ENCODE data around the gene MARCHF10. TPM values are rescaled to one million over a fixed set of nuclear protein-coding genes. Genes with fewer than 3 reads are reported as not detected.

Gene MARCHF10
- polyA plus RNA-seq, 1 experiment: 0.43 TPM

DNA sequence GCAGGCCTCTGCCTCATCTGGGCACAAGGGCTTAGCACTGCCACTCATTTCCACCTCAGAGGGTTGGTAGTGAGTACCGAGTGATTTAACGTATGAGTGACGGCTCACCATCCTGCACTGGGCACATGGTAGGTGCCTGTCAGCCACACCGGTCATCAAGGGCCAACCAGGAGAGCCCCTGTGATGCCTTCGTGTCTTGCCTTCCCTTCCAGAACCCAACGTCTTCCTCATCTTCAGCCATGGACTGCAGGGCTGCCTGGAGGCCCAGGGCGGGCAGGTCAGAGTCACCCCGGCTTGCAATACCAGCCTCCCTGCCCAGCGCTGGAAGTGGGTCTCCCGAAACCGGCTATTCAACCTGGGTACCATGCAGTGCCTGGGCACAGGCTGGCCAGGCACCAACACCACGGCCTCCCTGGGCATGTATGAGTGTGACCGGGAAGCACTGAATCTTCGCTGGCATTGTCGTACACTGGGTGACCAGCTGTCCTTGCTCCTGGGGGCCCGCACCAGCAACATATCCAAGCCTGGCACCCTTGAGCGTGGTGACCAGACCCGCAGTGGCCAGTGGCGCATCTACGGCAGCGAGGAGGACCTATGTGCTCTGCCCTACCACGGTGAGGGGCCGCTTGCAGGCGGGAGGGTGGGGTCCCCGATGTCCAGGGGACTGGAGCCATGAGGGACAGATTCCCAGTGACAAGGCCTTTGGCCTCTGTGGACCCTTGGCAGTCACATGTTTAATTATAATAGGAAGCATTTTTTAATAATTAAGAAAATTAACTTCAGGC, 143.6 kb downstream of the MARCHF10 start:
- no peaks in the 10 kb centered on the region for H3K27me3 ChIP-seq (ENCODE audit: control insufficient read depth, insufficient read depth, low read length)
- DNase-seq (ENCODE audit: low read depth): no peak
- no peak overlapping the region for H3K4me3 ChIP-seq (ENCODE audit: low read depth, low read length)
- TF ChIP-seq, protein P1, sequence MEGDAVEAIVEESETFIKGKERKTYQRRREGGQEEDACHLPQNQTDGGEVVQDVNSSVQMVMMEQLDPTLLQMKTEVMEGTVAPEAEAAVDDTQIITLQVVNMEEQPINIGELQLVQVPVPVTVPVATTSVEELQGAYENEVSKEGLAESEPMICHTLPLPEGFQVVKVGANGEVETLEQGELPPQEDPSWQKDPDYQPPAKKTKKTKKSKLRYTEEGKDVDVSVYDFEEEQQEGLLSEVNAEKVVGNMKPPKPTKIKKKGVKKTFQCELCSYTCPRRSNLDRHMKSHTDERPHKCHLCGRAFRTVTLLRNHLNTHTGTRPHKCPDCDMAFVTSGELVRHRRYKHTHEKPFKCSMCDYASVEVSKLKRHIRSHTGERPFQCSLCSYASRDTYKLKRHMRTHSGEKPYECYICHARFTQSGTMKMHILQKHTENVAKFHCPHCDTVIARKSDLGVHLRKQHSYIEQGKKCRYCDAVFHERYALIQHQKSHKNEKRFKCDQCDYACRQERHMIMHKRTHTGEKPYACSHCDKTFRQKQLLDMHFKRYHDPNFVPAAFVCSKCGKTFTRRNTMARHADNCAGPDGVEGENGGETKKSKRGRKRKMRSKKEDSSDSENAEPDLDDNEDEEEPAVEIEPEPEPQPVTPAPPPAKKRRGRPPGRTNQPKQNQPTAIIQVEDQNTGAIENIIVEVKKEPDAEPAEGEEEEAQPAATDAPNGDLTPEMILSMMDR (IDR thresholded peaks at IDR 0.05; ENCODE audit: insufficient read depth, low read depth, low read length): no peak
- POLR2A ChIA-PET: no interaction called here
- CTCF ChIA-PET: no interaction called here
- peaks cover 34% of the 10 kb centered on the region for H3K36me3 ChIP-seq (ENCODE audit: control insufficient read depth, insufficient read depth, low read length)

DNA sequence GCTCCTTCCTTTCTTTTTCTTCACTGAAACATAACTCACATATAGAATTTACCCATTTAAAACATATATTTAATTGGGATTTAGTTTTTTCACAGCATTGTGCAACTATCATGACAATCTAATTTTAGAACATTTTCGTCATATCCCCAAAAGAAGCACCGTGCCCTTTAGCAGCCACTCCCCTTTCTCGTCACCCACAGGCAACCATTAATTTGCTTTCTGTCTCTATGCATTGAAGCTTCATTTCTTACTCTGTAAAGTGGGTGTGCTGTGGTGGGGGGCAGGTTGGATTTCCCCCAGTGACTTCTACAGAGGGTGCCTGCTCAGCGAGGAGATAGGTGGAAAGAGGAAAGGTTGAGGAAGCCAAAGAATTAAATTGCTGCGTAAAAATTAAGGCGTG, 144.8 kb downstream of the MARCHF10 start:
- ChIA-PET POLR2A (no interaction called here), CTCF (interaction anchor here (2.3 kb wide), 1 partner anchor 9 kb away, joined by 7 read pairs; no protein-coding TSS in a partner anchor)
- TF ChIP-seq, protein P1 (IDR thresholded peaks at IDR 0.05; ENCODE audit: insufficient read depth, low read depth, low read length): no peak
- Histone ChIP-seq H3K27me3 (ENCODE audit: control insufficient read depth, insufficient read depth, low read length) (no peaks in the 10 kb centered on the region), H3K4me3 (ENCODE audit: low read depth, low read length) (no peak overlapping the region), H3K36me3 (ENCODE audit: control insufficient read depth, insufficient read depth, low read length) (peaks cover 28% of the 10 kb centered on the region)
- no peak for DNase-seq (ENCODE audit: low read depth)

- DNase-seq (ENCODE audit: low read depth): no peak
- H3K27me3 ChIP-seq (ENCODE audit: control insufficient read depth, insufficient read depth, low read length): no peaks in the 10 kb centered on the region
- peaks cover 31% of the 10 kb centered on the region for H3K36me3 ChIP-seq (ENCODE audit: control insufficient read depth, insufficient read depth, low read length)
- TF ChIP-seq, protein P1 (IDR thresholded peaks at IDR 0.05; ENCODE audit: insufficient read depth, low read depth, low read length): no peak
- CTCF ChIA-PET: interaction anchor here (2.3 kb wide), 1 partner anchor 9 kb away, joined by 7 read pairs; no protein-coding TSS in a partner anchor
- no peak overlapping the region for H3K4me3 ChIP-seq (ENCODE audit: low read depth, low read length)
- POLR2A ChIA-PET: no interaction called here
These were observed 145.3 kb downstream of the MARCHF10 start for GRCh38 chr17:62662855-62663254.

GRCh38 chr17:62661337-62661736, 146.8 kb downstream of the MARCHF10 start:
- Histone ChIP-seq H3K4me3 (ENCODE audit: low read depth, low read length) (no peak overlapping the region), H3K36me3 (ENCODE audit: control insufficient read depth, insufficient read depth, low read length) (peaks cover 22% of the 10 kb centered on the region), H3K27me3 (ENCODE audit: control insufficient read depth, insufficient read depth, low read length) (no peaks in the 10 kb centered on the region)
- TF ChIP-seq, protein P1 (IDR thresholded peaks at IDR 0.05; ENCODE audit: insufficient read depth, low read depth, low read length): no peak
- ChIA-PET POLR2A (no interaction called here), CTCF (interaction anchor here (2.3 kb wide), 1 partner anchor 11 kb away, joined by 7 read pairs; no protein-coding TSS in a partner anchor)
- DNase-seq (ENCODE audit: low read depth): no peak

DNA sequence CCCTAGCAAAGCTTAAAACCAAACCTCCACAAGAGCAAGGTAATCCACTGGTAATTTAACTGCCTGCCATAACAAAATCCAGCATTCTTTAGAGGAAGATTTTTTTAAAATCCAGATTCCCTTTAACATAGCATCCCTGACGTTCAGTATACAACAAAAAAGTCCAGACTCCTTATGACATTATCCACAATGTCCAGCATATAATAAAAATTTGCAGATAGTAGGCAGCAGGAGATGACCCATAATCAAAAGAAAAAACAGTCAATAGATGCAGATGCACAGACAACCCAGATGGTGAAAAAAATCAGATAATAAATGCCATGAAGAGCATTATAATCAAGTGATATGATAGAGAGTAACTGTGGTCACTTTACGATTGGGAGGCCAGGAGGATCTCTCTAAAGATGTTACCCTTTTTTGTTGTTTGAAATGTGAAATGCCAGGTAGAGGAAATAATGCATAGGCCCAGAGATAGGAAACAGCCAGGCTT, 147.4 kb downstream of the MARCHF10 start:
- TF ChIP-seq, protein P1 (IDR thresholded peaks at IDR 0.05; ENCODE audit: insufficient read depth, low read depth, low read length): no peak
- Histone ChIP-seq H3K27me3 (ENCODE audit: control insufficient read depth, insufficient read depth, low read length) (no peaks in the 10 kb centered on the region), H3K4me3 (ENCODE audit: low read depth, low read length) (no peak overlapping the region), H3K36me3 (ENCODE audit: control insufficient read depth, insufficient read depth, low read length) (peaks cover 15% of the 10 kb centered on the region)
- ChIA-PET POLR2A (no interaction called here), CTCF (interaction anchor here (2.4 kb wide), 1 partner anchor 11 kb away, joined by 7 read pairs; no protein-coding TSS in a partner anchor)
- no peak for DNase-seq (ENCODE audit: low read depth)

All from BJ (cell line).